ENCODE results near the gene ELF4. TPM values are rescaled to one million over a fixed set of nuclear protein-coding genes. Genes with fewer than 3 reads are reported as not detected.

The ELF4 gene
- total and polyA plus RNA-seq, 7 donors, result 0.55 to 2.9 (median 1.5) TPM

DNA sequence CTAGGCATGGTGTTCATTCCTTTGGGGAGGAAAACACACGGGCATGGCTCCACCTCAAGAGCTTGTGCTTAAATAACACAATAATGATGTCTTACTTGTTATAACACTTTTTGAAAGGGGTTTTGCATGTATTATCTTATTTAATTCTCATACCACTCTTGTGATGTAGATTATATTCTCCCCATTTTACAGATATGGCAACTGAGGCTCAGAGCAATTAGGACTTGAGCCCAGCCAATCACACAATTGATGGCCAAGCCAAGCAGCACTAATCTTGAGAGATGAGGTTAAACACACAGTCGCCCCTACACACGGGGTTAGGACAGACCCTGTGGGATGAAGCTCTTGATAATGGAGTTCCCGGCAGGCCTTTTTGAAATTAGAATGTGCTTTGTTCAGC is 82.7 kb downstream of the ELF4 start:
- H3K36me3 ChIP-seq (ENCODE audit: insufficient read depth in 1 of 2, low read depth in 1 of 2), result peaks cover 0 to 65% of the 10 kb centered on the region in 2 donors
- 83 to 91% (median 85%) methylated on average over 4 of the region's 4 CpGs for WGBS, 3 donors
- intact Hi-C loops (cut with DNase I), result loop anchor here (2.0 to 5.0 kb wide), 2 partner anchors 100 to 103 kb away; no protein-coding TSS in a partner anchor

DNA sequence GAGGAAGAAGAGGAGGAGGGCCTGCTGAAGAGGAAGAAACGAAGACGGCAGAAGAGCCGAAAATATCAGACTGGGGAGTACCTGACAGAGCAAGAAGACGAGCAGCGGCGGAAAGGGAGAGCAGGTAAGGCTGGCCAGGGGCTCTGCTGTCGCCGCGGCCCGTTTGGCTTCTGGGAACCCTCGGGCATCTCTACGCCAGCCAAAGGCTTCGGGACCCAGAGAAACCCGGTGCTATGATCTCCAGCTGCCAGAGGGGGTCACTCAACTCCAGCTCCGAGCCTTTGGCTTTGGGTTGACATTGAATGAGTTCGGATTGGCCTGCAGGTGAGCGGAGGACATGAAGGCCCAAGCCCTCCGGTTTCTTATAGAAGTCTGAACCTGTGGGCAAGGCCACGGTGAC is 85.0 kb downstream of the ELF4 start:
- no peak overlapping the region for H3K27ac ChIP-seq
- intact Hi-C loops (cut with DNase I), result loop anchor here in 1 of 2 donors (5.0 kb wide), 1 partner anchor 98 kb away; no protein-coding TSS in a partner anchor
- 69 to 79% (median 78%) methylated on average over 14 to 19 of the region's 19 CpGs for WGBS, 3 donors
- no peaks in the 10 kb centered on the region for H3K9me3 ChIP-seq
- H3K36me3 ChIP-seq (ENCODE audit: insufficient read depth in 1 of 2, low read depth in 1 of 2), result peaks cover 0 to 68% of the 10 kb centered on the region in 2 donors
- TF ChIP-seq, protein P1, sequence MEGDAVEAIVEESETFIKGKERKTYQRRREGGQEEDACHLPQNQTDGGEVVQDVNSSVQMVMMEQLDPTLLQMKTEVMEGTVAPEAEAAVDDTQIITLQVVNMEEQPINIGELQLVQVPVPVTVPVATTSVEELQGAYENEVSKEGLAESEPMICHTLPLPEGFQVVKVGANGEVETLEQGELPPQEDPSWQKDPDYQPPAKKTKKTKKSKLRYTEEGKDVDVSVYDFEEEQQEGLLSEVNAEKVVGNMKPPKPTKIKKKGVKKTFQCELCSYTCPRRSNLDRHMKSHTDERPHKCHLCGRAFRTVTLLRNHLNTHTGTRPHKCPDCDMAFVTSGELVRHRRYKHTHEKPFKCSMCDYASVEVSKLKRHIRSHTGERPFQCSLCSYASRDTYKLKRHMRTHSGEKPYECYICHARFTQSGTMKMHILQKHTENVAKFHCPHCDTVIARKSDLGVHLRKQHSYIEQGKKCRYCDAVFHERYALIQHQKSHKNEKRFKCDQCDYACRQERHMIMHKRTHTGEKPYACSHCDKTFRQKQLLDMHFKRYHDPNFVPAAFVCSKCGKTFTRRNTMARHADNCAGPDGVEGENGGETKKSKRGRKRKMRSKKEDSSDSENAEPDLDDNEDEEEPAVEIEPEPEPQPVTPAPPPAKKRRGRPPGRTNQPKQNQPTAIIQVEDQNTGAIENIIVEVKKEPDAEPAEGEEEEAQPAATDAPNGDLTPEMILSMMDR (IDR thresholded peaks at IDR 0.05), result no peak
- ATAC-seq, result no peak
- H3K4me1 ChIP-seq, result no peaks in the 10 kb centered on the region
- no peak for DNase-seq
- H3K27me3 ChIP-seq (ENCODE audit: insufficient read depth in 3 of 3, low read length in 2 of 3), result no peaks in the 10 kb centered on the region
- no peak overlapping the region for H3K4me3 ChIP-seq

More for the DNA sequence above, 82.7 kb downstream of the ELF4 start:
- ATAC-seq (no peak), DNase-seq (no peak)
- Histone ChIP-seq H3K9me3 (no peaks in the 10 kb centered on the region), H3K4me3 (no peak overlapping the region), H3K27ac (no peak overlapping the region), H3K4me1 (no peaks in the 10 kb centered on the region), H3K27me3 (ENCODE audit: insufficient read depth in 3 of 3, low read length in 2 of 3) (no peaks in the 10 kb centered on the region)
- TF ChIP-seq, protein P1 (IDR thresholded peaks at IDR 0.05), result no peak

DNA sequence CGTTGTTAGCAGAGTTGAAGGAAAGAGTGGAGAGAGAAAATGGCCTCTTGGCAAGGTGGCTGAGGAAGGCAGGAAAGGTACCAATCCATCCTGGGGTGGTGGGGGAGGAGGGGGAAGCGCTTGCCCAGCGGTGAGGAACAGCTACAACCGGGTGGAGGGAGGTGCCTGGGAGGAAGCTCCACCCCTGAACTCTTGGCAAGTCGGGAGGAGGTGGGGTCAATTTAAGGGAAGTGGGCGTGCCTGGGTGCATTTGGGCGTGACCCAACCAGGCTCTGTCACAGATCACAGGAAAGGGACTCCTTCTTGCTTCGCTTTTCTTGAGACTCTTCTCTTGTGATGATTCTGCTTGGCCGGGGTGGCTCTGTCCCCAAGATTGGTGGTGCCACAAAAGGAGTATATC is 86.2 kb downstream of the ELF4 start:
- 33 to 56% (median 40%) methylated on average over 8 to 9 of the region's 9 CpGs for WGBS, 3 donors
- Histone ChIP-seq H3K4me3 (no peak overlapping the region), H3K4me1 (no peaks in the 10 kb centered on the region), H3K27ac (no peak overlapping the region), H3K9me3 (no peaks in the 10 kb centered on the region), H3K36me3 (ENCODE audit: insufficient read depth in 1 of 2, low read depth in 1 of 2) (peaks cover 0 to 57% of the 10 kb centered on the region in 2 donors), H3K27me3 (ENCODE audit: insufficient read depth in 3 of 3, low read length in 2 of 3) (no peaks in the 10 kb centered on the region)
- intact Hi-C loops (cut with DNase I), result no loop called here
- ATAC-seq (peak; percentile 57 to 79 (median 74)), DNase-seq (peak; percentile 73 to 85)
- TF ChIP-seq, protein P1 (IDR thresholded peaks at IDR 0.05), result no peak

DNA sequence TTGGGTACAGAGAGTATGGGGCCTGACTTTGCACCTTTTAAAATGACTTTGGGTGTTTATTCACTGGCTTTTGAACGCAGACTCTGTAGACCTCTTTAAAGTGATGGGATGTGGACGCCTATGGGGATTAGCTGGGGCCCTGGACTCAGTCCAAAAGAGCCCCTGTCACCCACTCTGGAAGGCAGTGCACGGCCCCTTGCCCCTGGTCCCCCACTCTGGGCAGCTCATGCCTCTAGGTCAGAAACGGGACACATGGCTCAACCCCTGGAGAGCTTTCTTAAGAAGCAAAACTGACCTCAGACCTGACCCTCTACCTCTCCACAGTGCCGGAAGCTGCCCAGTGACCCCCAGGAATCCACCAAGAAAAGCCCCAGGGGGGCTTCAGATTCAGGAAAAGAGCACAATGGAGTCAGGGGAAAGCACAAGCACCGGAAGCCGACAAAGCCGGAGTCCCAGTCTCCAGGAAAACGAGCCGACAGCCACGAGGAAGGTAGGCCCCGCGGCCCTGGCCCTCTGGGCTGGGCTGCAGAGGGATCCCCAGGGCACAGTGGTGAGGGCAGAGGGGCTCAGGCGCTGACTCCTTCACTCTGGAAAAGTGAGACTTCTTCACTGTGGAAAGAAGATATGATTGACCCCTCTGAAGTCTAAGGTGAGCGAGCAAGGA is 89.5 kb downstream of the ELF4 start:
- ATAC-seq (no peak), DNase-seq (no peak)
- H3K27me3 ChIP-seq (ENCODE audit: insufficient read depth in 3 of 3, low read length in 2 of 3), result no peaks in the 10 kb centered on the region
- H3K27ac ChIP-seq, result no peak overlapping the region
- intact Hi-C loops (cut with DNase I), result no loop called here
- no peak overlapping the region for H3K4me3 ChIP-seq
- 66 to 68% (median 68%) methylated on average over 14 to 15 of the region's 15 CpGs for WGBS, 3 donors
- H3K4me1 ChIP-seq, result no peaks in the 10 kb centered on the region
- peaks cover 0 to 34% of the 10 kb centered on the region in 2 donors for H3K36me3 ChIP-seq (ENCODE audit: insufficient read depth in 1 of 2, low read depth in 1 of 2)
- TF ChIP-seq, protein P1 (IDR thresholded peaks at IDR 0.05), result no peak
- no peaks in the 10 kb centered on the region for H3K9me3 ChIP-seq

Measured in psoas muscle (tissue), 8 donors.